IMR-90 (cell line): Measurements from ENCODE around the gene BCL11A.

Source experiments
- BHLHE40 ChIP-seq: fragments of 150-350 bp; IDR thresholded peaks from 2 replicates; pipeline ENCODE4 v1.6.1; 2016; ENCODE audit warnings: mild to moderate bottlenecking, low read depth, low read length
- CEBPB ChIP-seq: IDR thresholded peaks from 2 replicates; pipeline ENCODE4 v1.6.1; 2012; ENCODE audit warnings: low read depth, low read length, improper control_type of control experiment
- ELK1 ChIP-seq: fragments of 150-350 bp; IDR thresholded peaks from 2 replicates; pipeline ENCODE4 v1.6.1; 2016; ENCODE audit warnings: low read depth, mild to moderate bottlenecking, low read length, moderate library complexity, borderline replicate concordance
- MAFK ChIP-seq: IDR thresholded peaks from 2 replicates; pipeline ENCODE4 v1.6.1; 2012; ENCODE audit warnings: low read depth, low read length, improper control_type of control experiment
- MAZ ChIP-seq: IDR thresholded peaks from 2 replicates; pipeline ENCODE4 v1.6.1; 2012; ENCODE audit warnings: low read depth, mild to moderate bottlenecking, low read length, improper control_type of control experiment, moderate library complexity, borderline replicate concordance
- MXI1 ChIP-seq: IDR thresholded peaks from 2 replicates; pipeline ENCODE4 v1.6.1; 2012; ENCODE audit warnings: low read depth, mild to moderate bottlenecking, low read length, moderate library complexity, borderline replicate concordance
- POLR2A ChIP-seq: IDR thresholded peaks from 2 replicates; pipeline ENCODE4 v1.6.1; 2012; ENCODE audit warnings: mild to moderate bottlenecking, low read depth, low read length
- RAD21 ChIP-seq: IDR thresholded peaks from 2 replicates; pipeline ENCODE4 v1.6.1; 2012; ENCODE audit warnings: low read length, improper control_type of control experiment
- RCOR1 ChIP-seq: IDR thresholded peaks from 2 replicates; pipeline ENCODE4 v1.6.1; 2012; ENCODE audit warnings: mild to moderate bottlenecking, low read length, improper control_type of control experiment; ENCODE audit not compliant: insufficient replicate concordance
- RFX5 ChIP-seq: IDR thresholded peaks from 2 replicates; pipeline ENCODE4 v1.8.0; 2012; ENCODE audit warnings: low read depth, mild to moderate bottlenecking, low read length, moderate library complexity
- SMC3 ChIP-seq: fragments of 150-350 bp; IDR thresholded peaks from 2 replicates; pipeline ENCODE4 v1.6.1; 2016; ENCODE audit warnings: low read depth, mild to moderate bottlenecking, antibody characterized with exemption, low read length, moderate library complexity
- TF ChIP-seq, protein P1 (sequence below): conservative IDR thresholded peaks from 2 replicates; pipeline ENCODE4 v1.5.1; 2012; ENCODE audit warnings: mild to moderate bottlenecking, low read depth, low read length, improper control_type of control experiment

DNA sequence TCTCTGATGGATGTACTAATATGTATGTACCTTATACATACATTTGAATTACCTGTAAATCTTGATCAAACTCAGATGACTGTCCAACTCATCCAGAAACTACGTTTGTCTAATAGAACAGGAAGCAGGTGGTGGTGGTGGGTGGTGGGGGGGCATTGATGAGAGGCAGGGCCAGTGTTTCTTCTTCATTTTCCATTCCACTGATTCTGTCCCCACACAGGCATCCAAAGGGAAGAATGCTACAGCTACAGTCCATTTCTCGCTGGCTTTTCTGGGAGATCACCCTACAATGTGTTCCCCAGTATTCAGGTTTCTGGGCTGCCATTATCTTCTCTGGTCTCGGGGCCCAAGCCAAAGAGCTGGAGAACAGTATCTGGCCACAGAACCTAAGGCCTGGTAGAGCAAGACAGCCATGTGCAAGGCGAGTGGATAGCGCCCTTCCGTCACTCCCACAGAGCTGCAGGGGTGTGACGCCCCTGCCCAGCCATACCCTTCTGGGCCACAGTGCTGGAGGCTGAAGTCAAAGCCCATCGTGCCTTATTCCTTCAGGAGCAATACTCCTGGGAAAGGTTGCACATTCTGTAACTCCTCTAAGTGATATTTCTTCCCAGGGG lies 54.5 kb downstream of the BCL11A start:
- no peak for TF ChIP-seq RAD21
- TF ChIP-seq, protein P1, sequence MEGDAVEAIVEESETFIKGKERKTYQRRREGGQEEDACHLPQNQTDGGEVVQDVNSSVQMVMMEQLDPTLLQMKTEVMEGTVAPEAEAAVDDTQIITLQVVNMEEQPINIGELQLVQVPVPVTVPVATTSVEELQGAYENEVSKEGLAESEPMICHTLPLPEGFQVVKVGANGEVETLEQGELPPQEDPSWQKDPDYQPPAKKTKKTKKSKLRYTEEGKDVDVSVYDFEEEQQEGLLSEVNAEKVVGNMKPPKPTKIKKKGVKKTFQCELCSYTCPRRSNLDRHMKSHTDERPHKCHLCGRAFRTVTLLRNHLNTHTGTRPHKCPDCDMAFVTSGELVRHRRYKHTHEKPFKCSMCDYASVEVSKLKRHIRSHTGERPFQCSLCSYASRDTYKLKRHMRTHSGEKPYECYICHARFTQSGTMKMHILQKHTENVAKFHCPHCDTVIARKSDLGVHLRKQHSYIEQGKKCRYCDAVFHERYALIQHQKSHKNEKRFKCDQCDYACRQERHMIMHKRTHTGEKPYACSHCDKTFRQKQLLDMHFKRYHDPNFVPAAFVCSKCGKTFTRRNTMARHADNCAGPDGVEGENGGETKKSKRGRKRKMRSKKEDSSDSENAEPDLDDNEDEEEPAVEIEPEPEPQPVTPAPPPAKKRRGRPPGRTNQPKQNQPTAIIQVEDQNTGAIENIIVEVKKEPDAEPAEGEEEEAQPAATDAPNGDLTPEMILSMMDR, result no peak
- TF ChIP-seq POLR2A, result no peak
- no peak for TF ChIP-seq SMC3
- TF ChIP-seq BHLHE40, result no peak
- TF ChIP-seq RFX5, result no peak
- TF ChIP-seq MXI1, result no peak
- TF ChIP-seq MAFK, result no peak
- TF ChIP-seq CEBPB, result no peak
- TF ChIP-seq MAZ, result no peak
- TF ChIP-seq ELK1, result no peak
- no peak for TF ChIP-seq RCOR1
